Kidney glomerular epithelial cell (primary cell): ENCODE results near the gene KRT40.
A peak's percentile ranks its signal among the peaks of the same experiment; 100 is the strongest.
"Not testable (repeated sequence)": the region's sequence is repeated elsewhere in the genome, so short reads cannot be mapped to it uniquely, and the experiment has no call there.

ENCODE experiments used
- DNase-seq: peaks from one replicate; lab custom pipeline; 2025; lab: John Stamatoyannopoulos, UW

The KRT40 gene

DNA sequence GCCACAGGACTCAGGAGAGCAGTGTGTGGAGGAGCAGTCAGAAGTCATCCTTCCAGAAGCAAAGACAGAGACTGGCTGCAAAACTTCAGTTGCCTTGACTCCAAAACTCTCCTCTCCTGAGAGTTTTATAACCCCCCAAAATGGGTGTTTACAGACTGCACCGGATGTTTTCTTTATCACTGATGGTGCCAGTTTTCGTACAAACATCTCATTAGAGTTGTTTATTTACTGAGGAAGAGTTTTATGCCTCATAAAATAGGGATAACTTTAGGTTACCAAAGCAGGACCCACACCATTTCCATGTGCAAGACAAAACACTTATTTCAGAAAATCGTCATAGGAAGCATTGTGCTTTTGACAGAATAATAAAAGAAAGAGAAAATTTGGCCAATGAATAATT is at the start of gene KRT40:
Gene KRT40 (minus strand): TSS at position 101 of the 400 bp plus-strand sequence. CDS start 53 bp downstream, at position 48.
- no peak for DNase-seq

DNA sequence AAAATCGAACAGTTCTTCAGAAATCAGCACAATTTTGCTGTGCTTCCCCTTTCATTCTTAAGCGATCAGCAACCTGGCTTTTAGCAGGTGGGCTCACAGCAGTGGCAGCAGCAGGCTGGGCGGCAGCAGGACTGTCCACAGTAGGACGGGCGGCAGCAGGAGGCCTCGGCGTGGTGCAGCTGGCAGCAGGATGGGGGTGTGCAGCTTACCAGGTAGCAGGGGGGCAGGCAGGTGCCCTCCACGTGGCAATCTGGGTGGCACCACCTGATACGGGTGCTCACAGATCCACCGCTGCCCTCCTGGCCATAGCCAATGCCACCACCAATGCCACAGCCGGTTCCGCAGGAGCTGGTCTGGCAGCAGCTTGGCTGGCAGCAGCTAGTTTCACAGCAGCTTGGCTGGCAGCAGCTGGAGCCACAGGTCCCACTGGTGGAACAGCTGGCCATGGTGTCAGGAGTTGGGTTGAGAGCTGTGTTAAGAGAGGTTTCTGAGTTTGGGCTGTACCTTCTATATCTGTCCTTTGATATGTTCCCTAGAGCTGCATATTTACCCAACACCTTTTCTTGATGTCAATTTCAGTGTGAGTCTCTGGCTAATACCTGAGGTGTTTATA is 45.6 kb upstream of the KRT40 start, which contains the start of gene KRTAP1-4:
Gene KRTAP1-4 (minus strand): TSS at position 563 of the 613 bp plus-strand sequence. CDS start 117 bp downstream, at position 446.
- no peak for DNase-seq

DNA sequence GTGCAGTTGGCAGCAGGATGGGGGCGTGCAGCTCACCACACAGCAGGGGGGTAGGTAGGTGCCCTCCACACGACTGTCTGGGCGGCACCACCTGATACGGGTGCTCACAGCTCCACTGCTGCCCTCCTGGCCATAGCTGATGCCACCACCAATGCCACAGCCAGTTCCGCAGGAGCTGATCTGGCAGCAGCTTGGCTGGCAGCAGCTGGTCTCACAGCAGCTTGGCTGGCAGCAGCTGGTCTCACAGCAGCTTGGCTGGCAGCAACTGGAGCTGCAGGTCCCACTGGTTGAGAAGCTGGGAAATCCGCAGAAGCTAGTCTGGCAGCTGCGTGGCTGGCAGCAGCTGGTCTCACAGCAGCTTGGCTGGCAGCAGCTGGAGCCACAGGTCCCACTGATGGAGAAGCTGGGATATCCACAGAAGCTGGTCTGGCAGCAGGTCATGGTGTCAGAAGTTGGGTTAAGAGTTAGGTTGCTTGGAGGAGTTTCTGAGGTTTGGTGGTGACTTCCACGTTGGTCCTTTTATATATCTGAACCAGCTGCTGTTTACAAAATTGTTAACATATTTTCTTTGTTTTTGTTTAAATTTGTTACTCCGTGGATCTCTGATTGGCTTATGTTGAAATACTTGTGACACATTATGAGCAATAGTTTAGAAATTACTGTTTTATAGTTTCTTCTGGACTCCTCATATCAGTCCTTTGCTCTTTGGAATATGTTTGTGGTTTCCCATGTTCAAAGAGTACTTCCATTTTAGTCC is 42.8 kb upstream of the KRT40 start, which contains the start of gene KRTAP1-5:
Gene KRTAP1-5 (minus strand): TSS at position 494 of the 757 bp plus-strand sequence. CDS start 53 bp downstream, at position 441.
- no peak for DNase-seq

DNA sequence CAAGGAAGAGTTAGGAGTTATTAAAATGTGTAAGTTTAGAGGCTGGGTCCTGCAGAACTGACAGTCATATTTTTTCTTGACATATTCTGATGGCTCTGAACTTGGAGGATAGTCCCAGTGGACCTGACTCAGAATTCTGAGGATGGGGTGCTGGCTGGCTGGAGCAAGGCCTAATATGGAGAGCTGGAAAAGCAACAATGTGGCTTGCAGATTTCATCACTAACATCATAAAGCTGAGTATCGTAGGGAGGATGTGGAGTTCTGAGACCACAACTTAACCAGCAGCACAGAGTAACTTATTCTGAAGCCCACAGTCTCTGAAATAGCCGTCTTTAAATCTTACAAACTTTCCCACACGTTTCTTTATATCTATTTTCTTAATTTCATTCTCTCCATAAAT is 40.6 kb upstream of the KRT40 start:
- no peak for DNase-seq

DNA sequence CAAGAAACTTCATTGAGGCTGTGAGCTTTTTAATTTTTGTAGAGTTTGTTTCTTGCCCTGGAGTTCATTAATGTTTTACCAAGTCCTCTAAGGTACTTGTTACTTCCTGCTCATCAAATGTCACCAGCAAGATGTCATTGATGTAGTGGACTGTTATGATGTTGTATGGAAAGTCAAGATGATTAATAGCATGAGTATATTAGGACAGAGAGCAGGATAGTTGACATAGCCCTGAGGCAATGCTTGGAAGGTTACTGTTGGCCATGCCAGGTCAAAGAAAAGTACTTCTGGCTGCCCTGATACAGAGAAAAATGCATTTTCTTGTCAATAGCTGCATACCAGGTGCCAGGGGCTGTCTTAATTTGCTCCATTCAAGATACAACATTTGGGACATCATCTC is 36.2 kb upstream of the KRT40 start:
- no peak for DNase-seq

DNA sequence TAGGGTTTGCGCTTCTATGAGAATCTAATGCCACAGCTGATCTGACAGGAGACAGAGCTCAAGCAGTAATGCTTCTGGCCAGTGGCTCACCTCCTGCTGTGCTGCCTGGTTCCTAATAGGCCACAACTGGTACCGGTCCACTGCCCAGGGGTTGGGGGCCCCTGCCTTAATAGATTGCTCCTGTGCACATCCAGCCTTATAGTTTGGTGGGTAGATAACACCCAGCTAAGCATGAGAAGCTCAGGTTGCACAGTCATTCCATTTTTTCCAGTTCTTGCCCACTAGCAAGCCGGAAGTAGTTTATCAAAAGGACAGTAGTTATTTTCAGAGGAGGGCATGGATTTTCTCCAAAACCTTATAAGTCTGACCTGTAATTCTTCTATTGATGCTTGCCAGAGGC is 35.3 kb upstream of the KRT40 start:
- no peak for DNase-seq

DNA sequence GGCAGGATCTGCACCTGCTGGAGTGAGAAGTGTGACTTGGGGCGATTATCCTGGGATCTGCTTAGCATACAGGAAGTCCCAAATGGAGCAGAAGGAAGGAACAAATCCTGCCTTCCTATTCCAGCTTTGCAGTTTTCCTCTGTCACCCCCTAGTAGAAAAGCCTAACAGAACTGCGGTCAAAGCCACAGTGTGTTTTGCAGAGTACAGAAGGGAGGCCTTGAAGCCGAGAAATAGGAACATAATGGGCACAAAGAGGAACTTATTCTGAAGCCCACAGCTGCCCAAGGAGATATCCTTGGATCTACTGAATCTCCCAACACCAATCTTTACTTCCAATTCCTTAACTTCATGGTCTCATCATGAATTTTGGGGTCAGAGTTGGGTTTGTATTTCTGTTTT is 34.4 kb upstream of the KRT40 start:
- DNase-seq = no peak

DNA sequence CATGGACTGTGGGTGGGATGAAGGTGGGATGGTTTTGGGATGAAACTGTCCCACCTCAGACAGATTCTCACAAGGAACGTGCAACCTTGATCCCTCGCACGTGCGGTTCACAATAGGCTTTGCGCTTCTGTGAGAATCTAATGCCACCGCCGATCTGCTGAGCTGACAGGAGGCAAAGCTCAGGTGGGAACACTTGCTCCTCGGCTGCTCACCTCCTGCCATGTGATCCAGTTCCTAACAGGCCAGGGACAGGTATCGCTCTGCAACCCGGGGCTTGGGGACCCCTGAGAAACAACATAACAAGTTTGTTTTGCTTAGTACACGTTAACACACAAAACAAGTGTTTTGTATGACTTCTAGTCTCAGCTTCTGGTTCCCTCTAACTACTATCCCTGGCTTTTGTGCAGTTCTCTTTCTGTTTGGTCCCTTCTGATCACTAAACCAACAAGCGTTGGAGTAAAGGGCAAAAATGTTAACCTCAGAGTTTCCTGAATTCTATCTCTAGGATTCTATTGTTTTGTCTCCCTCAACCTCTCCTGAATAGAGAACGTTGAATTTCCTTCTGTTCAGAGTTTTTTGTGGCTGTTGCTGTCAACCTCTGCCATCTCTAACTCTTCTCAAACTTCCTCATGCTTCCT is 32.6 kb upstream of the KRT40 start:
- DNase-seq = no peak

DNA sequence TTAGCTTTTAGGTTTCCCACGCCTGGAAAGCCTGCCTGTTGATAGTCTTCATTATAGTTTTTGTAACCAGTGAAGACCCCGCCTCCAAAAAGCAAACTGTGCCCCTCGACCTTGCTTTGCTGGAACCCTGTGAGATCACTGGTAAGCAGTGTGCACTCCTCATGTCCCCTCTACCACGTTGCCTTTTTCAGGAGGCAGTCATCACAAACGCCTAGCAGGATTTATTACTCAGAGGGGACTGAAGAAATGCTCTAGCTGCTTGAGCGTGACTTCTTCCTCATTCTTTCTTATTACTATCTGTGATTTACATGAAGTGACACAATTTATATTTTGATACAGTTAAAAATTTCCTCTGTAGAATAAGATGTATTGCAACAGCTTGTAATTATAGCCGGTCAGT is 31.3 kb upstream of the KRT40 start:
- DNase-seq = peak; percentile 10

DNA sequence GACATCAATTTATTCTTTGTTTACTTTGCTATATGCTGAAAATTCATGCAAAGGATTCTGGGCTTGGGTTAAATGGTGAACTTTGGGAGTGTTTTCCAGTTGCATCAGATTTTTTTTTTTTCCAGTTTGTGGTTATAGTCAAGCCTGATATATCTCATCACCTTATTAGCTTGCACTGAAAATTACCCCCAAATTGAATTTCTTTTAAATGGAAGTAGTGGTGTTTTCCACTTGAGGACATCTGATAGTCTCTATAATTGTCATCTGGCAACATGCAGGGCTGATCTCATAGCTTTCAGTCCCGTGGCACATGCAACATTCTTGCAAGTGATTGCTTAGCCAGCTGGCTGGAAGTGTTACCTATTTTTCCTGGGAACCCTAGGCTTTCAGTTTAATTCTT is 29.5 kb upstream of the KRT40 start:
- DNase-seq = no peak

DNA sequence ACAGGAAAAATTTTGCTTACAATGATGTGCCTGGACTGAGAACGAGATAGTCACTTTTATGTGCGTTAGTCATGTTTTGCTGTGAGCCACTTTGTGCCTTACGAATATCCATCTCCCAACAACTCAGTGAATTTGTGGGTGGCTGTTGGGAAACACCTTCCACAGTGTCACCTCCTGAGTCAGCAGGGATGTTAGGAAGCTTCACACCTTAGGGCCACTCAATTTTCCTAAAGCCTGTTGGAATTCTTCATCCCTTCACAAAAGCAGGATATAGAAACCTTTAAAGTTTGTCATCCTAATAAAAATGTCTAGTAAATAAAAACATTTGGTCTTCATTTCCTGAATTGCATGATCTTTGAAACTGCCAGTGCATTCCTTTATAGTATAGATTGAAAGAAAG is 29.1 kb upstream of the KRT40 start:
- no peak for DNase-seq

DNA sequence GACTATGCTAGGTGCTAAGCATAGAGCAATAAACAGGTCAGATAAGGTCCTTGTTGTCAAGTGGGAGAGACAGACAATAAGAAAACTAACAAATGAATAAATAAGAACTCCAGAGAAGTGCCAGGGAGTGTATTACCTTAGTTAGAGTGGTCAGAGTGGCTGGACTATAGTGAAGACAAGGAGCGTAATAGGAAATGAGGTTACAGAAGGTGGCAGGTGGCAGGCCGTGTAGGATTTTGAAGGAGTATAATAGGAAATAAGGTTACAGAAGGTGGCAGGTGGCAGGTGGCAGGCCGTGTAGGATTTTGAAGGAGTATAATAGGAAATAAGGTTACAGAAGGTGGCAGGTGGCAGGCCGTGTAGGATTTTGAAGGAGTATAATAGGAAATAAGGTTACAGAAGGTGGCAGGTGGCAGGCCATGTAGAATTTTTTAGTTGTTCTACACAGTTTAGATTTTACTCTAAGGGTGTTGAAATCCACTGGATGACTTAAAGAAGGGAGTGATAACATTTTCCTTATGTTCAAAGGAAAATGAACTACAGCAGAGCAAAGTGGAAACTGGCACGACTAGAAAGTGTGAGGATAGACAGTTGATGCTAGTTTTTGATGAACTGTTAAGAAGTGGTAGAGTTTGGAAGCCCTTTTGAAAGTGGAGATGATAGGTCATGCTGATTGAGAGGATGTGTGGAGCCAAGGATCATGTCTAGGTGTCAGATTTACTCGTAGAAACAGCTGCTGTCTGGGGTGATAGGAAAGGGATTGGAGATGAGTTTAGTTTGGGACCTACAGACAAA is 28.4 kb upstream of the KRT40 start:
- DNase-seq = no peak

DNA sequence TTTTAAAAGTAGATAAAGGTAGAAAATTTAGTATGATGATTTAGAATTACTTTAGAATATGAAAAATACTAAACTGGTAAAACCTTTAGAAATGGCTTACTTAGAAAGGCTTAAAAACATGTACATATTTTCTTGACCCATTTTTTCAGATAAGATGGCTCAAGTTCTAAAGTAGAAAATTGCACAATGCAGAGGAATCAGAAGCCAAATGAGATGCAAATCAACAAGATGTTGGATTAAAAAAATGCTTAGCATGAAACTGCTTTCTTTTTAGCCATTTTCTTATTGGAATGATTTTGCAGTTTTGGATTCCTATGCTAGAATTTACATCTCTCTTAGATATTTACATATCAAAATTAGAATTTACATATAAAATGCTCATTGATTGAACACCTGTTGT is 26.3 kb upstream of the KRT40 start:
- no peak for DNase-seq

DNA sequence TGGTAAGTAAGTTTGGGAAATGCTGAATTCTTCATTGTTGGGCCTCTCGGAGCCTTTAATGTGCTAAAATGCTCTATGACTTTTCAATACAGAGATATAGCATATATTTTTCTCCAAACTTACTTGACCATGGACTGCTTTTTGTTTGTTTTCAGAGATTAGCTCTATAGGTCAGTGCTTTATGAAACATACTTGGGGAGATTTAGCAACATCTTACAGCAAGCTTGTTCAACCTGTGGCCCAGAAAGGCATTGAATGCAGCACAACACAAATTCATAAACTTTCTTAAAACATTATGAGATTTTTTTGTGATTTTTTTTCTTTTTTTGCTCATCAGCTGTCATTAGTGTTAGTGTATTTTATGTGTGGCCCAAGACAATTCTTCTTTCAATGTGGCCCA is 25.8 kb upstream of the KRT40 start:
- DNase-seq = no peak

DNA sequence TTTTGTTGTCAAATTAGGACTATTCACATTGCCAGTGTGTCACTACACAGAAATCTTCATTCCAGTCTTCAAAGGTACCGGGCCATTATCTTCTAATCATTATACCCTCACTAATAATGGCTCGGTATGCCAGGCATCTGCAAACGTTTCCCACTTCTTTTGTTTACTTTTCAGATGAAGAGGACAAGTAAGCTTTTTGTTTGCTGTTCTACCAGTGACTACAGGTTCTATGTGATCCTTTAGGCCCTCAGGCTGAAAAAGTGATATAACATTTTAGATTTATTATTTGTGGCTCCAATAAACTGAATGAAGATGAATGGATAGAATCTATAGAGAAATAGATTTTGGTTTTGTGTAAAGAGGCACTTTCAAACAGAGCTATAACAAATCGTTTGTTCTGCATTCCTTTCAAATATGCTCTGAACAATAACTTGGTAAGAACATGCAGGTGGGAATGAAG is 25.2 kb upstream of the KRT40 start:
- no peak for DNase-seq

DNA sequence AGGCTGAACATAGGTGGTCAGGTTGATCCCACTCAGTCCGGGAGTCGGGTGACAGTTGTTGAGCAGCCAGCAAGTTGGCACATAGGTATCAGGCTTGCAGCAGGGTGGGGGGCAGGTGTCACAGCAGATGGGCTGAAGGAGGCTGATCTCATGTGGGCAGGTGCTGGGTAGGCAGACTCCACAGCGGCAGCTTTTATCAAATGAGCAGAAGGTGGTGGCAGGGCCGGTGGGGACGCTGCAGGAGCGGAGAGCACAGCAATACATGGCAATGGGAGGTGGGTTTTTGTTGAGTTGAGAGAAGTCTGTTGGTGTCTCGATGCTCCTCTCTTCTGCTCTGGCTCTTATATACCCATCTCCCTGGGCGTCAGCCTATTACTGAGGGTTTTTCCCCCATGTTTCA is 24.7 kb upstream of the KRT40 start, which contains the start of gene KRTAP3-1:
Gene KRTAP3-1 (minus strand): TSS at position 318 of the 400 bp plus-strand sequence. CDS start 54 bp downstream, at position 264.
- DNase-seq = no peak

DNA sequence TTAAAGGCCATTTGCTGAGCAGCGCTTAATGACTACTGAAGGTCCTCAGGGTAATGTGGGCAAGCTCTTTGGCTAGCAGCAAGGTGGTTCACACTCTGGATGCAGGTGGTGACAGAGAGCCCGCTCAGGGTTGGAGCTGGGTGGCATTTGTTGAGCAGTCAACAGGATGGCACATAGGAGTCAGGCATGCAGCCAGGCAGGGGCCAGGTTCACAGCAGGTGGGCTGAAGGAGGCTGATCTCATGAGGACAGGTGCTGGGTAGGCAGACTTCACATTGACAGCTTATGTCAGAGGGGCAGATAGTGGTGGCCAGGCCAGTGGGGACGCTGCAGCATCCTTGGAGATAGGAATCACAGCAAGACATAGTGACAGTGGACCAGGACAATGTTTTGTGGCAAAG is 20.3 kb upstream of the KRT40 start:
- no peak for DNase-seq

DNA sequence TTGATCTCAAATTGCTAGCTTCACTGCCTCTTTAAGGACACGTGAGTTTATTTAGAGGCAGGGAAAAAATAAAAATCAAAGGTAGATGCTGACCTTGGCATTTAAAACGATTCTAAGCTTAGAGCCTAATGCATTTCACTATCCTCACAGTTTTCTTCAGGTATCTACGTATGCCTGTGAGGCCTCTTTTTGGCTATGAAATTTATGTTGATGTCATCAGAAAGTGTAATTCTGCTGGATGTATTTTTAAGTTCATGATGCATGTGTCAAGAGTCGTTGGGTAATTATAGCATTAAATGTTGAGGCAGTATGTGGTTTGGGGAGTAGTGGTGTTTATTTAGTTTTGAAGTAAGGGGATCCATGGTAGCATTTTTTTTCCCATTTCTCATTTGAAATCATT is 19.8 kb upstream of the KRT40 start:
- DNase-seq = no peak

DNA sequence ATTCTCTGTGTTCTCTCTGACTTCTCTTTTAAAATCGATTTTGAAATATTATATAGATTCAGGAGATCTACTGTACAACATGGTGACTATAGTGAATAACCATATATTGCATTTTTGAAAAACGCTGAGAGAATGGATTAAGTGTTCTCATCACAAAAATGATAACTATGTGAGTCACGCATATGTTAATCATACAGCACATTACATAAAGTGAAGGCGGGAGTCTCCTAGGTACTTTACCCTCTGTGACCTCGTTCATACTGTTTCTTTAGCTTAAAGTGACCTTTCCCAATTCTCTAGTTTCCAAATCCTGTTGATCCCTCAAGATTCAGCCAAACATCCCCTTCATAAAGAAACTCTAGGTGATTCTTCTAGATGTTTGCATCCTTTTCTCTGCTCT is 18.7 kb upstream of the KRT40 start:
- DNase-seq = no peak

DNA sequence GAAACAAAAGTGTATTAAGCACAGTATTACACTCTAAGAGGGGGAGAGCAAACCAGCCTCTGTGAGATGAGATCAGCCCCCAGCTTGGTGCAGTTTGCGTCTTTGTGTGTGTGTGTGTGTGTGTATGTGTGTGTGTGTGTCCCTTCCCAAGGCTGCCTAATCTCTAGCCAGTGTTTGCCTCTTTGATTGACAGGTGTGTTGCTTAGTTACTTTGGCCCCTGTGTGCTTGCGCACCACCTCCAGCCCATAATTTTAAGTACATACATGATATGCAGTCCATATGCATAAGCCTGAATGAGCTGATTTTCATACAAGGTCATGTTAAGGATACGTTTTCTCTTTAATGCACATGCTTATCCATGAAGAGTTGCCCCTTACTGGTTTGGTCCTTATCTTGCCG is 17.7 kb upstream of the KRT40 start:
- DNase-seq = no peak

DNA sequence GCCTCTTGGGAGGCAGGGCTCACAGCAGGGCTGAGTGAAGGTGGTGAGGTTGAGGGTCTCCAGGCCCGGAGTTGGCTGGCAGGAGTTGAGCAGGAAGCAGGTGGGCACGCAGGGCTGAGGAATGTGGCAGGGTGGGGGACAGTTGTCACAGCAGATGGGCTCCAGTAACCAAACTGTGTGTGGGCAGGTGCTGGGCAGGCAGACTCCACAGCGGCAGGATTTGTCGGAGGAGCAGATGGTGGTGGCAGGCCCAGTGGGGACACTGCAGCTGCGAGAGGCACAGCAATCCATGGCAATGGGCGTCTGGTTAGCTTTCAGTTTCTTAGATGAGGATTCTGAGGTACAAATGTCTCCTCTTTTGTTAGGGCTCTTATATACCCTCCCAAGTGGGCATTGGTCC is 15.4 kb upstream of the KRT40 start, which contains the start of gene KRTAP3-2:
Gene KRTAP3-2 (minus strand): TSS at position 344 of the 400 bp plus-strand sequence. CDS start 53 bp downstream, at position 291.
- DNase-seq = not testable (repeated sequence)

DNA sequence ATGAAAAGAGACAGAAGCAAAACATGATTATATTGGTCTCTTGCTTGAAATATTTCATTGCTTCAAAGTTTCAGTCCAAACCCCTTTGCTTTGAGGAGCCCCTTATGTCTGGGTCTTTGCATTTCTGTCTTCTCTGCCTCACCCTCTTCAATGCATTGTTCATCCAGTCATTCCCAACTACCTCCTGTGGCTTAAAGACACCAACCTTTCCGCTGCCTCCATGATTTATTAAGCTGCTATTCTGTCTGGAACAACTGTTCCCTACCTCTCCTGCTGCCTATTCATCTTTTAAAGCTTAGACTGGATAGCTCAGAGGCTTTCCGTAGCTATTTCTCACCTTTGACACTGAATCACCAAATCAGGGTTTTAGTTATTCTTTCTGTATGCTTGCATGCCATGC is 13.2 kb upstream of the KRT40 start:
- DNase-seq = no peak
